Measurements from ENCODE around the gene MYO5B. TPM values are rescaled to one million over a fixed set of nuclear protein-coding genes. Genes with fewer than 3 reads are reported as not detected.

The MYO5B gene
- total RNA-seq, 8 experiments from 2014 or later: 0.61 to 5.9 (median 1.1) TPM

DNA sequence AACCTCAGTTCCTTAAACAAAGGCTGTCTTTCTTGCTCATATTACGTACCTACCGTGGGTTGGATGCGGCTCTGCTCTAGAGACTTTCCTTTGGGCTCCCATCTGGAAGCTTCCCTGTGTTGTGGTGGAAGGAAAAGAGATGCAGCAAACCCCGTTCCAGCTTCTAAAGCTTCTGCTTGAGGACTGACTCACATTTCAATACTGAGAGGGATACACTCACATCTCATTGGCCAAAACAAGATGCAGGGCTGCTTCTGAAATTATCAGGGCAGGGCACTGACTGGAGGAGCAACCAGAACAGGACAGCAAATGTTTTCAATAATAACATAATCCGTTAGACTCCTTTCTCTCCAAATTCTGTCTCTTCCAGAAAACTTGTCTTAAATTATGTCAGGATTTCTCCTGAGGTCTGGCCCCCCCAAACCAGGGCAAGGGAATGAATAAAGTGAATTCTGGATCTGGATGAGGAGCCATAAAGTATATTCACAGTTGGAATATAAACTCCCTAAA lies 4.5 kb upstream of the MYO5B start:
- peak in 2 of 8 experiments; percentile 12 to 20 for ATAC-seq (replicated peaks in 6 of 8)
- Histone ChIP-seq H3K4me3 (no peak overlapping the region), H3K4me1 (replicated peaks in 1 of 2) (peaks cover 0 to 4% of the 10 kb centered on the region in 2 donors), H3K27ac (no peak overlapping the region)
- in situ Hi-C loops (cut with MboI; ENCODE audit: low pct_unique_long_range_greater_than_20kb in 2 of 9, low sequenced_read_pairs in 9 of 9, unreplicated experiment in 9 of 9): no loop called here
- WGBS, 10 experiments: 0 to 100% (median 65%) methylated on average over 1 to 5 of the region's 5 CpGs; no CpG with 5 or more reads in 1 of the 10 experiments

DNA sequence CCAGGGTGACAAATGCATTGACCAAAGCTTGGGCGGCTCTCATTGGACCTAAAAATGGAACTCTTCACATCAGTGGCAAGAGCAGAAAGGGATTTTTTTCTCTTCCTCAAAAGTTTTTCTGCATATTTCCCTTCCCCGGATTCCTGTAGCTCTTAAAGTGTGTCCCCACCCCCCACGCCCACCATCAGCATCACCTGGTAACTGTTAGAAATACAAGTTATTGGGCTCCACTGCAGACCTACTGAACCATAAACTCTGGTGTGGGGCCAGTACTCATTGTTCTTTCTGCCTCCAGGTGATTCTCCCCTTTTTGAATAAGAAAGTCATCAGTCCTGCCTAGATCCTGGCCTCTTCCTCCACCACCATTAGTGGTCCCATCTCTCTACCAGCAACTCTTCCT lies 1.3 kb upstream of the MYO5B start:
- no peak for ATAC-seq (replicated peaks in 6 of 8)
- in situ Hi-C loops (cut with MboI; ENCODE audit: low pct_unique_long_range_greater_than_20kb in 2 of 9, low sequenced_read_pairs in 9 of 9, unreplicated experiment in 9 of 9): no loop called here
- Histone ChIP-seq H3K4me3 (no peak overlapping the region), H3K4me1 (replicated peaks in 1 of 2) (peaks cover 0 to 13% of the 10 kb centered on the region in 2 donors), H3K27ac (no peak overlapping the region)
- WGBS, 10 experiments: 18 to 100% (median 82%) methylated on average over 1 to 3 of the region's 3 CpGs; no CpG with 5 or more reads in 2 of the 10 experiments

DNA sequence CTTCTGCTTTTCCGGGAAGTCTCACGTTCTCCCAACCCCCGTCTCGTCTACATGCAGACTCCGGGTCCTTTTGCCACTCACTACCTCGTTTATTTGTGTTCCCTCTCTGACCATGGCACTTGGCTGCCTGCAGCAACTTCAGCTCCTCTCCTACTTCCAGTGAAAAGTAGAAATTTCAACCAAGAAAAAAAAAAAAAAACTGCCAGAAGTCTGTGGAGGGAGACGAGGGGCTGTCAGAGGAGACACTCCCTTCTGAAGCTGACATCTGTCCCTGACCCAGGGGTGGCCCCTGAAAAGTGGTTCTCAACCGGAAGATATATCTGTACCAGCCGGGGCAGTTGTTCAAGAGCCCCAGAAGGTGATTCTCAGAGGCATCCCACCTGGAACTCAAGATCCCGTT lies 742 bp upstream of the MYO5B start:
- peak overlapping the region in 1 of 5 donors; percentile 62 for H3K4me3 ChIP-seq
- no peak overlapping the region for H3K27ac ChIP-seq
- in situ Hi-C loops (cut with MboI; ENCODE audit: low pct_unique_long_range_greater_than_20kb in 2 of 9, low sequenced_read_pairs in 9 of 9, unreplicated experiment in 9 of 9): no loop called here
- ATAC-seq (replicated peaks in 6 of 8): no peak
- H3K4me1 ChIP-seq (replicated peaks in 1 of 2): peaks cover 0 to 13% of the 10 kb centered on the region in 2 donors
- WGBS, 10 experiments: 0 to 100% (median 43%) methylated on average over 1 to 10 of the region's 10 CpGs; no CpG with 5 or more reads in 2 of the 10 experiments

- peak overlapping the region; percentile 46 to 63 (median 51) for H3K4me3 ChIP-seq
- peak in 7 of 8 experiments; percentile 4 to 37 (median 23) for ATAC-seq (replicated peaks in 6 of 8)
- in situ Hi-C loops (cut with MboI; ENCODE audit: low pct_unique_long_range_greater_than_20kb in 2 of 9, low sequenced_read_pairs in 9 of 9, unreplicated experiment in 9 of 9): no loop called here
- WGBS, 10 experiments: 0 to 2% (median 0%) methylated on average over 1 to 16 of the region's 68 CpGs; no CpG with 5 or more reads in 5 of the 10 experiments
- H3K4me1 ChIP-seq (replicated peaks in 1 of 2): peaks cover 0 to 13% of the 10 kb centered on the region in 2 donors
- no peak overlapping the region for H3K27ac ChIP-seq
These were observed 934 bp downstream of the MYO5B start for GRCh38 chr18:50193796-50194630.

DNA sequence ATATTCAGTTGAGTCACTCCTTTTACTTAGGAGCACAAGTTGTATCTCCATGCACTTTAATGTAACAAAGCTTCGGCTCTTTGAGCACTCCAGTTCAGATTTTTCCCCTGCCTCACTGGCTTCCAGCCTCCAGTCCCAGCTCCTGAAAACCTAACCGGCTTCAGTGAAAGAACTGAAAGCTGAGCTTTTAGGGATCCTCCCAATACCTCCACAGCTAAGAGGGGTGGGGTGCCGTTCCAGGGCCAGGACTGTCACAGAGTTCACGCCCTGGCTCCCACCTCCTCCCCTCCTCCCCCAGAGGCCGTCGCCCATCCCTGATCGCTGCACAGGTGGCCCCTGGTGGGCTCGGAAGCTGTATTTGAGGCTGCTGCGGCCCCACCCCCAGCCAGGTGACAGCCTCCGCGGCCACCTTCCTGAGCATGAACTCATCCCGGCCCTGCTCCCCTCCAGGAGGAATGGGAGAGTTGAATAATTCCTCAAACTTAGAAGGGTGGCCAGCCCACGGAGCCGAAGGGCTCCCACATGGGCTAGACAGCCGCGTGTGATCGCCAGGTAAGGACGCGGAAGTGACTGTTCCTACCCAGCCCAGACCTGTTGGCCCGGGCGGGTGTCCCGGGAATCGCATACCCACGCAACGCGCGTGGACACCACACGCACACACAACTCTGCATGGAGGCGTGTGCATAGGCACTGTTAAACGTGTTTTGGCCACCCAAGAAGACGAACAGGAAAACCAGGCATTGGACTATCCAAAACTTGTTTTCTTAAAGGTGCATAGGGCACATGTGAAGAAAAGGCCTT lies 1.8 kb downstream of the MYO5B start:
- Histone ChIP-seq H3K4me3 (peak overlapping the region in 1 of 5 donors; percentile 62), H3K27ac (no peak overlapping the region), H3K4me1 (replicated peaks in 1 of 2) (peaks cover 0 to 13% of the 10 kb centered on the region in 2 donors)
- peak in 2 of 8 experiments; percentile 20 for ATAC-seq (replicated peaks in 6 of 8)
- 2 to 50% (median 14%) methylated on average over 1 to 10 of the region's 31 CpGs; no CpG with 5 or more reads in 6 of the 10 experiments for WGBS, 10 experiments
- in situ Hi-C loops (cut with MboI; ENCODE audit: low pct_unique_long_range_greater_than_20kb in 2 of 9, low sequenced_read_pairs in 9 of 9, unreplicated experiment in 9 of 9): no loop called here

- no peak for ATAC-seq (replicated peaks in 6 of 8)
- H3K27ac ChIP-seq: no peak overlapping the region
- 0 to 40% (median 11%) methylated on average over 1 of the region's 1 CpG; no CpG with 5 or more reads in 3 of the 10 experiments for WGBS, 10 experiments
- peaks cover 0 to 13% of the 10 kb centered on the region in 2 donors for H3K4me1 ChIP-seq (replicated peaks in 1 of 2)
- no peak overlapping the region for H3K4me3 ChIP-seq
- in situ Hi-C loops (cut with MboI; ENCODE audit: low pct_unique_long_range_greater_than_20kb in 2 of 9, low sequenced_read_pairs in 9 of 9, unreplicated experiment in 9 of 9): no loop called here
These were observed 4.0 kb downstream of the MYO5B start for GRCh38 chr18:50190926-50191325.

DNA sequence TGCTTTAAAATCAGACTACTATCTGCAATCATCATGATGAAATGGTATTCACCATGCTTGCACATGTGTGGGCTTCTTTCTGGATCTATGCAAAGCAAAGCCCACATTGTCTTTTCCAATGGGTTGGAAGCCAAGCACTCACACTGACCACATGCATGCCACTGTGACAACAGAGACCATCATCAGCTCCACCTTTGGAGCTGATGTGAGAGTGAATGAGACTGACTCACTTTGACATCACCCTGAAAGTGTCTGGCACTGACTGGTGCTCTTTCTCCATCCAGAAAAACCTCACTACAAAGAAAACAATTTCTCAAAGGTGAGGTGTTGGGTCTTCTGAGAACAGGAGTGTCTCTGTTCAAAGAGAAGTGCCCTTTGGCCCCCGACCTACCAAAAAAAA lies 4.7 kb downstream of the MYO5B start:
- WGBS, 10 experiments: 0 to 33% (median 8%) methylated on average over 1 of the region's 1 CpG; no CpG with 5 or more reads in 2 of the 10 experiments
- in situ Hi-C loops (cut with MboI; ENCODE audit: low pct_unique_long_range_greater_than_20kb in 2 of 9, low sequenced_read_pairs in 9 of 9, unreplicated experiment in 9 of 9): no loop called here
- no peak overlapping the region for H3K27ac ChIP-seq
- peaks cover 0 to 11% of the 10 kb centered on the region in 2 donors for H3K4me1 ChIP-seq (replicated peaks in 1 of 2)
- no peak overlapping the region for H3K4me3 ChIP-seq
- peak in 1 of 8 experiments; percentile 37 for ATAC-seq (replicated peaks in 6 of 8)

DNA sequence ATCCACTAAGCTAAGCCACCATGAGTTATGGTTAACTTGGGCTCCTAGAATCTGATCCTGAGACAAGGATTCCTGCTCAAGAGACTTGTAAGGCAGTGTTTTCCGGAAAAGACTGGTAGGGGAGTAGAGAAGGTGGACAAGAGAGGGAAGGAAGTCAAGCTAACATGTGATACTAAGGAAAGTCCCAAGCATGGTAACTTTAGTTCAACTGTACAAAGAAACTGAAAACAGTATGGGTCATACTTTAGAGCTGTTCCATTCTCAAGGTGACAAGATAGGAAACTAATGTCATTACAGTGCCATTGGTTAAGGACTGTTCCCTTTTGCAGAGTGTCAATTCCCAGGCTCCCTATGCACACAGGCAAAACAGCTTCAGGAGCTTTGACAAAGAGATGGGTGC lies 5.8 kb downstream of the MYO5B start:
- Histone ChIP-seq H3K4me3 (no peak overlapping the region), H3K4me1 (replicated peaks in 1 of 2) (peaks cover 0 to 9% of the 10 kb centered on the region in 2 donors), H3K27ac (no peak overlapping the region)
- 20 to 63% (median 50%) methylated on average over 1 of the region's 1 CpG; no CpG with 5 or more reads in 5 of the 10 experiments for WGBS, 10 experiments
- in situ Hi-C loops (cut with MboI; ENCODE audit: low pct_unique_long_range_greater_than_20kb in 2 of 9, low sequenced_read_pairs in 9 of 9, unreplicated experiment in 9 of 9): no loop called here
- no peak for ATAC-seq (replicated peaks in 6 of 8)

- Histone ChIP-seq H3K4me1 (replicated peaks in 1 of 2) (peaks cover 0 to 5% of the 10 kb centered on the region in 2 donors), H3K27ac (no peak overlapping the region), H3K4me3 (no peak overlapping the region)
- 9 to 87% (median 80%) methylated on average over 1 to 4 of the region's 6 CpGs; no CpG with 5 or more reads in 3 of the 10 experiments for WGBS, 10 experiments
- no peak for ATAC-seq (replicated peaks in 6 of 8)
- in situ Hi-C loops (cut with MboI; ENCODE audit: low pct_unique_long_range_greater_than_20kb in 2 of 9, low sequenced_read_pairs in 9 of 9, unreplicated experiment in 9 of 9): no loop called here
These were observed 6.3 kb downstream of the MYO5B start for GRCh38 chr18:50188652-50189051.

DNA sequence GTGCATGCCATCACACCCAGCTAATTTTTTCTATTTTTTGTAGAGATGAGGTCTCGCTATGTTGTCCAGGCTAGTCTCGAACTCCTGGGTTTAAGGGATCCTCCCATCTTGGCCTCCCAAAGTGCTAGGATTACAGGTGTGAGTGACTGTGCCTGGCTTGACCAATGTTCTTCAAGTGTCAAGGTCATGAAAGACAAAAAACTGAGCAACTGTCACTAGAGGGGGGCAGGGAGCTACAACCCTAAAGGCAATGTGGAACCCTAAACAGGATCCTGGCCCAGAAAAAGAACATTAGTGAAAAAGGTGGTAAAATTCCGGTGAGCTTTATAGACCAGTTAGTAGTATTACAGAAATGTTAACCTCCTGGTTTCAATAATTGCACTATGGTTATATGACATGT lies 7.3 kb downstream of the MYO5B start:
- Histone ChIP-seq H3K4me3 (no peak overlapping the region), H3K27ac (no peak overlapping the region), H3K4me1 (replicated peaks in 1 of 2) (no peaks in the 10 kb centered on the region)
- ATAC-seq (replicated peaks in 6 of 8): no peak
- WGBS, 10 experiments: 27 to 100% (median 90%) methylated on average over 1 to 3 of the region's 3 CpGs; no CpG with 5 or more reads in 2 of the 10 experiments
- in situ Hi-C loops (cut with MboI; ENCODE audit: low pct_unique_long_range_greater_than_20kb in 2 of 9, low sequenced_read_pairs in 9 of 9, unreplicated experiment in 9 of 9): no loop called here

DNA sequence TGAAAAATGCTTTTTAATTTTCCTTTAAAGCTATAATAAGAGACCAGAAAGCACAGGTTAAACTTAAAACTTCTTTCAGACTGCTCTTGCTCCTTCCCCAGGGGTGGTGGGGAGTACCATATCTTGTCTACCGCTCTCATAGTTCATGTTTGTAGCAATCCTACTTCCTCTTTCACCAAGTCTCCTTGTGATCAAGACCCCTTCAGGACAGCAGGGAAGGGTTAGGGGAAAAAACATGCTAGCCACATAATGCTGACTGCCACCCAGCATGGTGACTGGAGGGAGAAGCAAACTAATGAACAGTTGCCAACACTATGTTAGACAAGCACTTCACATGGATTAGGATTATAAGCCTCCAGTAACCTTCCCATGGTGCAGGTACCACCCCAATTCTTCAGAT lies 8.6 kb downstream of the MYO5B start:
- no peak for ATAC-seq (replicated peaks in 6 of 8)
- 0 to 100% (median 100%) methylated on average over 1 of the region's 1 CpG; no CpG with 5 or more reads in 5 of the 10 experiments for WGBS, 10 experiments
- no peak overlapping the region for H3K27ac ChIP-seq
- H3K4me3 ChIP-seq: no peak overlapping the region
- H3K4me1 ChIP-seq (replicated peaks in 1 of 2): no peaks in the 10 kb centered on the region
- in situ Hi-C loops (cut with MboI; ENCODE audit: low pct_unique_long_range_greater_than_20kb in 2 of 9, low sequenced_read_pairs in 9 of 9, unreplicated experiment in 9 of 9): no loop called here

DNA sequence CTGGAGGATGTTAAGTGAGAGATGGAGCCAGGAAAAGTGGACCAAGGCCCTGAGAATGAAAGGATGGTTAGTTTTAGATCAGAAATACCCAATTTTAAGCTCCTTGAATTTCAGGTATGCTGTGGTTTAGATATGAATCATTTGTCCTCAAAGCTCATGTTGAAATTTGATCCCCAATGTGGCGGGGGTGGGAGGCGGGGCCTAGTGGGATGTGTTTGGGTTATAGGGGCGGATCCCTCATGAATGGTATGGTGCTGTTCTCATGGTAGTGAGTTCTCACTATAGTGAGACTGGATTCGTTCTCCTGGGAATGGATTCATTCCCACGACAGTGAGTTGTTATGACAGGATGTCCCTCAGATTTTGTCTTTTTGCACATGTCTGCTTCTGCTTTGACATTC lies 11.4 kb downstream of the MYO5B start:
- no peak overlapping the region for H3K4me3 ChIP-seq
- in situ Hi-C loops (cut with MboI; ENCODE audit: low pct_unique_long_range_greater_than_20kb in 2 of 9, low sequenced_read_pairs in 9 of 9, unreplicated experiment in 9 of 9): no loop called here
- H3K4me1 ChIP-seq (replicated peaks in 1 of 2): no peaks in the 10 kb centered on the region
- WGBS, 10 experiments: 33 to 100% methylated on average over 1 to 3 of the region's 5 CpGs; no CpG with 5 or more reads in 8 of the 10 experiments
- ATAC-seq (replicated peaks in 6 of 8): peak in 2 of 8 experiments; percentile 44 to 45
- no peak overlapping the region for H3K27ac ChIP-seq

- in situ Hi-C loops (cut with MboI; ENCODE audit: low pct_unique_long_range_greater_than_20kb in 2 of 9, low sequenced_read_pairs in 9 of 9, unreplicated experiment in 9 of 9): no loop called here
- 0 to 100% (median 70%) methylated on average over 1 of the region's 1 CpG; no CpG with 5 or more reads in 1 of the 10 experiments for WGBS, 10 experiments
- Histone ChIP-seq H3K4me3 (no peak overlapping the region), H3K27ac (no peak overlapping the region), H3K4me1 (replicated peaks in 1 of 2) (no peaks in the 10 kb centered on the region)
- no peak for ATAC-seq (replicated peaks in 6 of 8)
These were observed 12.4 kb downstream of the MYO5B start for GRCh38 chr18:50182511-50182910.
